K562 (cell line): ENCODE data around the gene CRELD2. TPM values are rescaled to one million over a fixed set of nuclear protein-coding genes. Genes with fewer than 3 reads are reported as not detected.

Experiments used
- ARID1B ChIP-seq: fragments of 450-650 bp; IDR thresholded peaks from 2 replicates; pipeline ENCODE4 v1.6.1; 2016; ENCODE audit warnings: antibody characterized with exemption, mild to moderate bottlenecking, inconsistent platforms
- EGR1 ChIP-seq: fragments of 450-650 bp; conservative IDR thresholded peaks from 2 replicates; pipeline ENCODE4 v1.6.1; 2017; ENCODE audit warnings: mild to moderate bottlenecking
- HIVEP1 ChIP-seq: fragments of 250-450 bp; sonication (Bioruptor Pico); IDR thresholded peaks from 2 replicates; pipeline ENCODE4 v1.4.0; 2020; ENCODE audit warnings: mild to moderate bottlenecking
- KLF16 ChIP-seq: IDR thresholded peaks from 2 replicates; pipeline ENCODE4 v1.6.1; 2016; ENCODE audit warnings: antibody characterized with exemption
- MTA2 ChIP-seq: fragments of 450-650 bp; IDR thresholded peaks from 2 replicates; pipeline ENCODE4 v1.6.1; 2016; ENCODE audit warnings: low read depth
- SAFB ChIP-seq: fragments of 200-400 bp; formaldehyde crosslinking; IDR thresholded peaks from 2 replicates; pipeline ENCODE4 v1.6.1; 2017; ENCODE audit warnings: low read depth, low read length, borderline replicate concordance
- ZFPM2 ChIP-seq: fragments of 250-450 bp; sonication (Bioruptor Pico); IDR thresholded peaks from 2 replicates; pipeline ENCODE4 v1.5.1; 2022; ENCODE audit warnings: mild to moderate bottlenecking
- ZNF778 ChIP-seq: fragments of 450-650 bp; formaldehyde crosslinking; IDR thresholded peaks from 2 replicates; pipeline ENCODE4 v1.4.0; 2020; ENCODE audit warnings: mild to moderate bottlenecking, moderate library complexity
- polyA plus RNA-seq, 8 experiments: library from polyadenylated mRNA; depleted of rRNA in 4 of 8; stranded (reverse) in 5 of 8; unstranded in 3 of 8; fragments of >200 nt; fragmentation: Nextera tagmentation in 2 of 8; fragmentation: Illumina TruSeq in 1 of 8; extraction: Ambion mirVana in 2 of 8; extraction: Trizol in 1 of 8; gene quantifications; 2 replicates each; pipeline versions ENCODE4 v1.2.1 to v1.2.3, GENCODE V29; 2011 to 2014; ENCODE audit warnings: inconsistent platforms in 1 of 8, missing spikeins in 1 of 8
- total RNA-seq, 7 experiments: library from RNA; depleted of rRNA in 6 of 7; stranded (reverse); fragments of >200 nt in 6 of 7; fragmentation: Illumina TruSeq in 2 of 7; extraction: Trizol in 2 of 7; gene quantifications; 2 replicates each; pipeline versions ENCODE4 v1.2.1 to v1.2.3, GENCODE V29; 2011 to 2021; ENCODE audit warnings: low replicate concordance in 1 of 7
- TF ChIP-seq, protein P1 (sequence below): fragments of 450-650 bp; IDR thresholded peaks from 2 replicates; pipeline ENCODE4 v1.6.1; 2017; ENCODE audit warnings: antibody characterized with exemption, mild to moderate bottlenecking
- TF ChIP-seq, protein P2 (sequence below), 2 experiments: IDR thresholded peaks in 1 of 2; conservative IDR thresholded peaks in 1 of 2; 2 replicates each; pipeline ENCODE4 v1.6.1; 2016; ENCODE audit warnings: low read depth in 2 of 2, mild to moderate bottlenecking in 1 of 2, missing compliant biosample characterization in 1 of 2, missing genetic modification characterization in 1 of 2, moderate library complexity in 1 of 2
- TF ChIP-seq, protein P3 (sequence below): fragments of 250-450 bp; sonication (Bioruptor Pico); IDR thresholded peaks from 2 replicates; pipeline ENCODE4 v1.8.0; 2022; ENCODE audit warnings: inconsistent platforms
- TF ChIP-seq, protein P4 (sequence below): fragments of 450-650 bp; IDR thresholded peaks from 2 replicates; pipeline ENCODE4 v1.7.1; 2018; ENCODE audit warnings: mild to moderate bottlenecking, low read depth; ENCODE audit not compliant: partially characterized antibody
- TF ChIP-seq, protein P5 (sequence below), 2 experiments: fragments of 200-800 bp in 1 of 2; sonication (Bioruptor generic) in 1 of 2; sonication (generic) in 1 of 2; formaldehyde crosslinking in 1 of 2; IDR thresholded peaks in 1 of 2; conservative IDR thresholded peaks in 1 of 2; 2 replicates each; pipeline versions ENCODE4 v1.5.0 to v1.6.1; 2016 to 2020; ENCODE audit warnings: missing compliant biosample characterization in 1 of 2, missing genetic modification characterization in 1 of 2, missing genetic modification reagents in 1 of 2

CRELD2 gene
- total and polyA plus RNA-seq, 9 of the 15 experiments (the other 6 are each of a cell fraction or from before 2014, with no cell fraction given): 0.96 to 25.3 (median 8.8) TPM

DNA sequence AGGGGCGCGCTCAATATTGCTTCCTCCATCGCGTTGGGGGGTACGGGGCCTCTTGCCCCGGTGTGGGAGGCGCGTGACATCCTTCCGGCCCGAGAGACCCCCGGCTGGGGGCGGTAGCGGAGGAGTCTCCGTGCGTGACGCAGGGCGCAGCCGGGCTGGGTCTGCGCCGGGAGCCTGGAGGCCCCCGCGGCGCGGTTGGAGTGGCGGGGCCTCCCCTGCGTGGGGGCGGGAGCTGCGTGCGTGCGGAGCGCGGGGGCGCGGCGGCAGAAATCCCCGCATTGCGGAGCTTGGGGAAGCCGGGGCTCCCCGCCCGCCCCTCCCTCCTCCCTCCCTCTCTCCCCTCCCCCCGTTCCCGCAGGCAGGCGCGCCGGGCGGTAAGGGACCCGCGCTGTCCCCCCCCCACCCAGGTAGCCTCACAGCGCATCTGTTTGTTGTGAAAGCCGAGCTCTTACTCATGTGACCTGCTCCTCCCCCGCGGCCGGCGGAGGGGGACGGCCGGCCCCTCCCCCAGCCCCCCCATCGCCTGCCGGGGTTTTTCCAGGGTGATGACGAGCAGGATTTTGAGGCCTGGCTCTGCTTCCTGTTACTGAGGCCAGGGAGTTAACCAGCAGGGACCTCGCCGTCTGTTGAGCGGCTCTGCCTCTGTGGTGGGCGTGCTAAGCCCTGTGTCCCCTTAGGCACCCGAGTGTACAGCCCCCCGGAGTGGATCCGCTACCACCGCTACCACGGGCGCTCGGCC, 43.7 kb downstream of the CRELD2 start (continued):
- TF ChIP-seq, protein P1, sequence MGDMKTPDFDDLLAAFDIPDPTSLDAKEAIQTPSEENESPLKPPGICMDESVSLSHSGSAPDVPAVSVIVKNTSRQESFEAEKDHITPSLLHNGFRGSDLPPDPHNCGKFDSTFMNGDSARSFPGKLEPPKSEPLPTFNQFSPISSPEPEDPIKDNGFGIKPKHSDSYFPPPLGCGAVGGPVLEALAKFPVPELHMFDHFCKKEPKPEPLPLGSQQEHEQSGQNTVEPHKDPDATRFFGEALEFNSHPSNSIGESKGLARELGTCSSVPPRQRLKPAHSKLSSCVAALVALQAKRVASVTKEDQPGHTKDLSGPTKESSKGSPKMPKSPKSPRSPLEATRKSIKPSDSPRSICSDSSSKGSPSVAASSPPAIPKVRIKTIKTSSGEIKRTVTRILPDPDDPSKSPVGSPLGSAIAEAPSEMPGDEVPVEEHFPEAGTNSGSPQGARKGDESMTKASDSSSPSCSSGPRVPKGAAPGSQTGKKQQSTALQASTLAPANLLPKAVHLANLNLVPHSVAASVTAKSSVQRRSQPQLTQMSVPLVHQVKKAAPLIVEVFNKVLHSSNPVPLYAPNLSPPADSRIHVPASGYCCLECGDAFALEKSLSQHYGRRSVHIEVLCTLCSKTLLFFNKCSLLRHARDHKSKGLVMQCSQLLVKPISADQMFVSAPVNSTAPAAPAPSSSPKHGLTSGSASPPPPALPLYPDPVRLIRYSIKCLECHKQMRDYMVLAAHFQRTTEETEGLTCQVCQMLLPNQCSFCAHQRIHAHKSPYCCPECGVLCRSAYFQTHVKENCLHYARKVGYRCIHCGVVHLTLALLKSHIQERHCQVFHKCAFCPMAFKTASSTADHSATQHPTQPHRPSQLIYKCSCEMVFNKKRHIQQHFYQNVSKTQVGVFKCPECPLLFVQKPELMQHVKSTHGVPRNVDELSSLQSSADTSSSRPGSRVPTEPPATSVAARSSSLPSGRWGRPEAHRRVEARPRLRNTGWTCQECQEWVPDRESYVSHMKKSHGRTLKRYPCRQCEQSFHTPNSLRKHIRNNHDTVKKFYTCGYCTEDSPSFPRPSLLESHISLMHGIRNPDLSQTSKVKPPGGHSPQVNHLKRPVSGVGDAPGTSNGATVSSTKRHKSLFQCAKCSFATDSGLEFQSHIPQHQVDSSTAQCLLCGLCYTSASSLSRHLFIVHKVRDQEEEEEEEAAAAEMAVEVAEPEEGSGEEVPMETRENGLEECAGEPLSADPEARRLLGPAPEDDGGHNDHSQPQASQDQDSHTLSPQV: peak; percentile 45; the same call in 1 of the 2 replicates
- TF ChIP-seq, protein P2, sequence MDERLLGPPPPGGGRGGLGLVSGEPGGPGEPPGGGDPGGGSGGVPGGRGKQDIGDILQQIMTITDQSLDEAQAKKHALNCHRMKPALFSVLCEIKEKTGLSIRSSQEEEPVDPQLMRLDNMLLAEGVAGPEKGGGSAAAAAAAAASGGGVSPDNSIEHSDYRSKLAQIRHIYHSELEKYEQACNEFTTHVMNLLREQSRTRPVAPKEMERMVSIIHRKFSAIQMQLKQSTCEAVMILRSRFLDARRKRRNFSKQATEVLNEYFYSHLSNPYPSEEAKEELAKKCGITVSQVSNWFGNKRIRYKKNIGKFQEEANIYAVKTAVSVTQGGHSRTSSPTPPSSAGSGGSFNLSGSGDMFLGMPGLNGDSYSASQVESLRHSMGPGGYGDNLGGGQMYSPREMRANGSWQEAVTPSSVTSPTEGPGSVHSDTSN (CRISPR knock-in tag; IDR thresholded peaks at IDR 0.05; ENCODE audit: low read depth): no peak
- TF ChIP-seq, protein P2 (tag; conservative IDR thresholded peaks at IDR 0.05; ENCODE audit: low read depth): no peak
- 0 out of 2 replicates have a peak, but pooled peaks have one; percentile 13 for TF ChIP-seq ARID1B
- TF ChIP-seq, protein P3, sequence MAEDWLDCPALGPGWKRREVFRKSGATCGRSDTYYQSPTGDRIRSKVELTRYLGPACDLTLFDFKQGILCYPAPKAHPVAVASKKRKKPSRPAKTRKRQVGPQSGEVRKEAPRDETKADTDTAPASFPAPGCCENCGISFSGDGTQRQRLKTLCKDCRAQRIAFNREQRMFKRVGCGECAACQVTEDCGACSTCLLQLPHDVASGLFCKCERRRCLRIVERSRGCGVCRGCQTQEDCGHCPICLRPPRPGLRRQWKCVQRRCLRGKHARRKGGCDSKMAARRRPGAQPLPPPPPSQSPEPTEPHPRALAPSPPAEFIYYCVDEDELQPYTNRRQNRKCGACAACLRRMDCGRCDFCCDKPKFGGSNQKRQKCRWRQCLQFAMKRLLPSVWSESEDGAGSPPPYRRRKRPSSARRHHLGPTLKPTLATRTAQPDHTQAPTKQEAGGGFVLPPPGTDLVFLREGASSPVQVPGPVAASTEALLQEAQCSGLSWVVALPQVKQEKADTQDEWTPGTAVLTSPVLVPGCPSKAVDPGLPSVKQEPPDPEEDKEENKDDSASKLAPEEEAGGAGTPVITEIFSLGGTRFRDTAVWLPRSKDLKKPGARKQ (CRISPR knock-in tag): no peak
- TF ChIP-seq EGR1: peak; percentile 42
- TF ChIP-seq, protein P4, sequence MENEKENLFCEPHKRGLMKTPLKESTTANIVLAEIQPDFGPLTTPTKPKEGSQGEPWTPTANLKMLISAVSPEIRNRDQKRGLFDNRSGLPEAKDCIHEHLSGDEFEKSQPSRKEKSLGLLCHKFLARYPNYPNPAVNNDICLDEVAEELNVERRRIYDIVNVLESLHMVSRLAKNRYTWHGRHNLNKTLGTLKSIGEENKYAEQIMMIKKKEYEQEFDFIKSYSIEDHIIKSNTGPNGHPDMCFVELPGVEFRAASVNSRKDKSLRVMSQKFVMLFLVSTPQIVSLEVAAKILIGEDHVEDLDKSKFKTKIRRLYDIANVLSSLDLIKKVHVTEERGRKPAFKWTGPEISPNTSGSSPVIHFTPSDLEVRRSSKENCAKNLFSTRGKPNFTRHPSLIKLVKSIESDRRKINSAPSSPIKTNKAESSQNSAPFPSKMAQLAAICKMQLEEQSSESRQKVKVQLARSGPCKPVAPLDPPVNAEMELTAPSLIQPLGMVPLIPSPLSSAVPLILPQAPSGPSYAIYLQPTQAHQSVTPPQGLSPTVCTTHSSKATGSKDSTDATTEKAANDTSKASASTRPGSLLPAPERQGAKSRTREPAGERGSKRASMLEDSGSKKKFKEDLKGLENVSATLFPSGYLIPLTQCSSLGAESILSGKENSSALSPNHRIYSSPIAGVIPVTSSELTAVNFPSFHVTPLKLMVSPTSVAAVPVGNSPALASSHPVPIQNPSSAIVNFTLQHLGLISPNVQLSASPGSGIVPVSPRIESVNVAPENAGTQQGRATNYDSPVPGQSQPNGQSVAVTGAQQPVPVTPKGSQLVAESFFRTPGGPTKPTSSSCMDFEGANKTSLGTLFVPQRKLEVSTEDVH: no peak
- no peak for TF ChIP-seq ZFPM2
- TF ChIP-seq KLF16: no peak
- TF ChIP-seq, protein P5, sequence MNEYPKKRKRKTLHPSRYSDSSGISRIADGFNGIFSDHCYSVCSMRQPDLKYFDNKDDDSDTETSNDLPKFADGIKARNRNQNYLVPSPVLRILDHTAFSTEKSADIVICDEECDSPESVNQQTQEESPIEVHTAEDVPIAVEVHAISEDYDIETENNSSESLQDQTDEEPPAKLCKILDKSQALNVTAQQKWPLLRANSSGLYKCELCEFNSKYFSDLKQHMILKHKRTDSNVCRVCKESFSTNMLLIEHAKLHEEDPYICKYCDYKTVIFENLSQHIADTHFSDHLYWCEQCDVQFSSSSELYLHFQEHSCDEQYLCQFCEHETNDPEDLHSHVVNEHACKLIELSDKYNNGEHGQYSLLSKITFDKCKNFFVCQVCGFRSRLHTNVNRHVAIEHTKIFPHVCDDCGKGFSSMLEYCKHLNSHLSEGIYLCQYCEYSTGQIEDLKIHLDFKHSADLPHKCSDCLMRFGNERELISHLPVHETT (CRISPR knock-in tag; conservative IDR thresholded peaks at IDR 0.05 in 1 of 2, IDR thresholded peaks at IDR 0.05 in 1 of 2): no peak
- TF ChIP-seq ZNF778: no peak
- no peak for TF ChIP-seq MTA2
- no peak for TF ChIP-seq HIVEP1 (CRISPR knock-in tag)
- 0 out of 2 replicates have a peak, but pooled peaks have one; percentile 38 for TF ChIP-seq SAFB
